ENCODE measurements around the gene NUDT15. TPM values are rescaled to one million over a fixed set of nuclear protein-coding genes. Genes with fewer than 3 reads are reported as not detected.

The NUDT15 gene
- polyA plus RNA-seq, 1 experiment = 17.1 TPM

GRCh38 chr13:48014359-48014758, 23.2 kb upstream of the NUDT15 start:
- CTCF ChIA-PET = interaction anchor here (2.6 kb wide), 1 partner anchor 24 kb away, joined by 8 read pairs; the partner anchor contains the start of gene NUDT15
- Histone ChIP-seq H3K27me3 (ENCODE audit: control insufficient read depth, insufficient read depth, low read length) (peaks cover 2% of the 10 kb centered on the region), H3K9me3 (ENCODE audit: control insufficient read depth, insufficient read depth, low read length) (no peaks in the 10 kb centered on the region), H3K4me3 (ENCODE audit: low read depth, low read length) (no peak overlapping the region), H3K27ac (ENCODE audit: low read depth, low read length) (no peak overlapping the region)
- POLR2A ChIA-PET = no interaction called here
- no peak for DNase-seq (ENCODE audit: low read depth, low spot score)
- TF ChIP-seq CTCF (IDR thresholded peaks at IDR 0.05; ENCODE audit: low read depth, low read length) = no peak

- CTCF ChIA-PET = interaction anchor here (2.2 kb wide), 1 partner anchor 19 kb away, joined by 9 read pairs; the partner anchor contains the start of gene NUDT15
- no peak overlapping the region for H3K27ac ChIP-seq (ENCODE audit: low read depth, low read length)
- TF ChIP-seq CTCF (IDR thresholded peaks at IDR 0.05; ENCODE audit: low read depth, low read length) = no peak
- no peak for DNase-seq (ENCODE audit: low read depth, low spot score)
- no peak overlapping the region for H3K4me3 ChIP-seq (ENCODE audit: low read depth, low read length)
- H3K27me3 ChIP-seq (ENCODE audit: control insufficient read depth, insufficient read depth, low read length) = no peaks in the 10 kb centered on the region
- POLR2A ChIA-PET = no interaction called here
- no peaks in the 10 kb centered on the region for H3K9me3 ChIP-seq (ENCODE audit: control insufficient read depth, insufficient read depth, low read length)
Measured at GRCh38 chr13:48018637-48019036, 18.9 kb upstream of the NUDT15 start.

- DNase-seq (ENCODE audit: low read depth, low spot score) = no peak
- Histone ChIP-seq H3K27ac (ENCODE audit: low read depth, low read length) (no peak overlapping the region), H3K9me3 (ENCODE audit: control insufficient read depth, insufficient read depth, low read length) (no peaks in the 10 kb centered on the region), H3K27me3 (ENCODE audit: control insufficient read depth, insufficient read depth, low read length) (no peaks in the 10 kb centered on the region), H3K4me3 (ENCODE audit: low read depth, low read length) (no peak overlapping the region)
- no peak for TF ChIP-seq CTCF (IDR thresholded peaks at IDR 0.05; ENCODE audit: low read depth, low read length)
- ChIA-PET CTCF (interaction anchor here (2.2 kb wide), 1 partner anchor 18 kb away, joined by 9 read pairs; the partner anchor contains the start of gene NUDT15), POLR2A (no interaction called here)
Measured at GRCh38 chr13:48019796-48020195, 17.7 kb upstream of the NUDT15 start.

- no peak overlapping the region for H3K4me3 ChIP-seq (ENCODE audit: low read depth, low read length)
- no peak for DNase-seq (ENCODE audit: low read depth, low spot score)
- no peaks in the 10 kb centered on the region for H3K27me3 ChIP-seq (ENCODE audit: control insufficient read depth, insufficient read depth, low read length)
- peaks cover 11% of the 10 kb centered on the region for H3K9me3 ChIP-seq (ENCODE audit: control insufficient read depth, insufficient read depth, low read length)
- ChIA-PET CTCF (interaction anchor here (1.3 kb wide), 1 partner anchor 9 kb away, joined by 7 read pairs; the partner anchor contains the start of gene NUDT15), POLR2A (interaction anchor here (1.3 kb wide), 1 partner anchor 10 kb away, joined by 4 read pairs; the partner anchor contains the start of gene NUDT15)
- TF ChIP-seq CTCF (IDR thresholded peaks at IDR 0.05; ENCODE audit: low read depth, low read length) = no peak
- H3K27ac ChIP-seq (ENCODE audit: low read depth, low read length) = no peak overlapping the region
Measured at GRCh38 chr13:48028066-48028465, 9.5 kb upstream of the NUDT15 start.

- no peak for DNase-seq (ENCODE audit: low read depth, low spot score)
- ChIA-PET CTCF (no interaction called here), POLR2A (no interaction called here)
- H3K4me3 ChIP-seq (ENCODE audit: low read depth, low read length) = no peak overlapping the region
- H3K9me3 ChIP-seq (ENCODE audit: control insufficient read depth, insufficient read depth, low read length) = peaks cover 11% of the 10 kb centered on the region
- TF ChIP-seq CTCF (IDR thresholded peaks at IDR 0.05; ENCODE audit: low read depth, low read length) = no peak
- H3K27ac ChIP-seq (ENCODE audit: low read depth, low read length) = no peak overlapping the region
- no peaks in the 10 kb centered on the region for H3K27me3 ChIP-seq (ENCODE audit: control insufficient read depth, insufficient read depth, low read length)
Measured at GRCh38 chr13:48029859-48030258, 7.7 kb upstream of the NUDT15 start.

Data from AG04450 (cell line).